Fibroblast of skin of scalp (primary cell): ENCODE results near the gene LSP1.

Source experiments
- DNase-seq: peaks from one replicate; pipeline ENCODE4 v3.0.0-alpha.2; 2013

Gene LSP1

GRCh38 chr11:1928891-1929541, 76.1 kb downstream of the LSP1 start:
- no peak for DNase-seq

GRCh38 chr11:1929621-1930461, 77.0 kb downstream of the LSP1 start:
- DNase-seq = no peak

- DNase-seq = no peak
These were observed 77.6 kb downstream of the LSP1 start for GRCh38 chr11:1930462-1930830.

GRCh38 chr11:1931341-1932104, 78.6 kb downstream of the LSP1 start:
- peak; percentile 64 for DNase-seq

- DNase-seq = no peak
These were observed 79.2 kb downstream of the LSP1 start for GRCh38 chr11:1932105-1932480.

GRCh38 chr11:1932681-1933080, 79.8 kb downstream of the LSP1 start:
- no peak for DNase-seq

- DNase-seq = no peak
These were observed 80.8 kb downstream of the LSP1 start for GRCh38 chr11:1933416-1934334.

- DNase-seq = no peak
These were observed 81.7 kb downstream of the LSP1 start for GRCh38 chr11:1934335-1935155.

- no peak for DNase-seq
These were observed 82.5 kb downstream of the LSP1 start for GRCh38 chr11:1935156-1936071.

- DNase-seq = no peak
These were observed 83.3 kb downstream of the LSP1 start for GRCh38 chr11:1936072-1936780.

- DNase-seq = no peak
These were observed 84.1 kb downstream of the LSP1 start for GRCh38 chr11:1936781-1937615.

- DNase-seq = no peak
These were observed 84.9 kb downstream of the LSP1 start for GRCh38 chr11:1937616-1938342.

- no peak for DNase-seq
These were observed 85.6 kb downstream of the LSP1 start for GRCh38 chr11:1938343-1939005.

GRCh38 chr11:1939006-1939625, 86.2 kb downstream of the LSP1 start:
- peak; percentile 21 for DNase-seq

- peak; percentile 12 for DNase-seq
These were observed 86.9 kb downstream of the LSP1 start for GRCh38 chr11:1939788-1940187.
